Forelimb muscle (tissue), 1 donor: ENCODE data around the gene STARD7. TPM values are rescaled to one million over a fixed set of nuclear protein-coding genes. Genes with fewer than 3 reads are reported as not detected.
"Not testable (repeated sequence)": the region's sequence is repeated elsewhere in the genome, so short reads cannot be mapped to it uniquely, and the experiment has no call there.

Source experiments
- DNase-seq: peaks from one replicate; pipeline ENCODE4 v3.0.0-alpha.2; 2013; ENCODE audit warnings: low read depth
- polyA plus RNA-seq: library from polyadenylated mRNA; unstranded; fragments of 120-200 nt; gene quantifications from one replicate; pipeline ENCODE4 v1.2.1, GENCODE V29; 2013; ENCODE audit not compliant: insufficient read length

STARD7 gene
- polyA plus RNA-seq, 1 donor = 105 TPM

DNA sequence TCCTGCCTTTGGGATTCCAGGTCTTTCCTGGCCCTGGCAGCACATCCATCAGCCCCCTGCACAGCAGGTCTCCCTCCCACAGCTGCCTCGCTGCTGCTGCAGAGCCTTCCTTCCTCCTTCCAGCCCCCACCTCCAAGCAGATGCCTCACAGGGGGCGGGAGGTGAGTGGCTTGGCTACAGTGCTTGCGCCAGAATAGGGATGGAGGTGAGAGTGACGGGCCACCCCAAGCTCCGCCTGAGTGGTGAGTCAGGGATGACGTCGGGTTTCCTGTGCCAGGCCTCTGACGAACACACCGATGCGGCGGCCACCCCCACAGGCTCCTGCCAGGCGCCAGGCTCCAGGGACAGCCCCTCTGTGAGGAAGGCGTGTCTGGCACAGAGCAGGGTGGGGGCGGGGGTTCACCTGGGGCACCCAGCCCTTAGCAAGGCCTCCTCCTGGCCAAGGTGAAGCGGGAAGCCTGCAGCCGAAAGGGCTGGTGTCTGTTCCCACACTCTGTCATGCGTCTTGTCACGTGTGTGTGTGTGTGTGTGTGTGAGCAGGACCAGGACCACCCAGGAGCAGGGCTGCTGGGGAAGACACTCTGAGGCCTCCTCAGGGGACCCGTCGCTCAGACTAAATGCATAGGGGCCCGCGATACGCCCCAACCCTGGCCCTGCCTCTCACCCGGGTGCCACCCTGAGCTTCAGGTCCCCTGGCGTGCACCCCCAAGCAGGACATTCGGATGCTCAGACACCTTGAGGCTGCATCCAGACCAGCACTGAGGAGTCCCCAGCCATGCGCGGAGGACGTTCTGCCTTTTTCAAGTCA is 60.0 kb downstream of the STARD7 start:
- DNase-seq = no peak

- DNase-seq = no peak
These were observed 60.9 kb downstream of the STARD7 start for GRCh38 chr2:96147593-96148201.

DNA sequence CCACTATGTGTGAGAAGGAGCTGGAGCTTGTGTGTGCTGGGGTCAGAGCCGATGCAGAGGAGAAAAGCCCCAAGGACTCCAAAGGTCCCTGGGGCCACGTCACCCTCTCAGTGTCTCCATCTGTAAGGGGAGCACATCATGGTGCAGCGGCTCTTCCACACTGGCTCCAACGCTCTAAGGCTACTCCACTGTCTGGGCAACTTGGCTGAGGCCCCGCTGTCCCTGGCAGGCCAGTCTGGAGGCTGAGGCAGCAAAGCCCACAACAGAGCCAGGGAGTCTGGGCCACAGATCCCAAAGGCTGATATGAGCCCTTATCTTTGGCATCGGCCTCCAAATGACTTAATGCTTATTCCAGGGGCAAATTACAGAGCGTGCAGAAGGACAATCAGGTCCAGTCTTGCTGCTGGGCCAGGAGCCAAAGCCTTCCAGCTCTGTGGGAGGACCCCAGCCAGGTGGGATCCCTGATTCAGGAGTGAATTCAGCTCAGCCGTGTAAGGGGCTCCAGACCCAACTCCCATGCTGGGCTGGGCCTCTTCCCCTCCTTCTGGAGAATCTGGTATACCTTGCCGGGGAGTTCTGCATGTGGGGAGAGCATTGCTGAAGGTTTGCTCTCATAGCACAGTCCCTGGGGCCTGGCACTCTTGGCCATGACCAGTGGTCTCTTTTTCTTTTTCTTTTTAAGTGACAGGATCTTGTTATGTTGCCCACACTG is 61.6 kb downstream of the STARD7 start:
- no peak for DNase-seq

- no peak for DNase-seq
These were observed 62.3 kb downstream of the STARD7 start for GRCh38 chr2:96146153-96146880.

- DNase-seq = no peak
These were observed 62.8 kb downstream of the STARD7 start for GRCh38 chr2:96145848-96146152.

GRCh38 chr2:96145036-96145847 is 63.4 kb downstream of the STARD7 start, which contains the start of gene DUSP2:
TSS of gene DUSP2 (minus strand) at chr2:96145440. CDS start at chr2:96145354, 86 bp downstream.
- DNase-seq = no peak

- DNase-seq = no peak
These were observed 64.1 kb downstream of the STARD7 start for GRCh38 chr2:96144481-96145035.

- no peak for DNase-seq
These were observed 64.7 kb downstream of the STARD7 start for GRCh38 chr2:96143848-96144480.

DNA sequence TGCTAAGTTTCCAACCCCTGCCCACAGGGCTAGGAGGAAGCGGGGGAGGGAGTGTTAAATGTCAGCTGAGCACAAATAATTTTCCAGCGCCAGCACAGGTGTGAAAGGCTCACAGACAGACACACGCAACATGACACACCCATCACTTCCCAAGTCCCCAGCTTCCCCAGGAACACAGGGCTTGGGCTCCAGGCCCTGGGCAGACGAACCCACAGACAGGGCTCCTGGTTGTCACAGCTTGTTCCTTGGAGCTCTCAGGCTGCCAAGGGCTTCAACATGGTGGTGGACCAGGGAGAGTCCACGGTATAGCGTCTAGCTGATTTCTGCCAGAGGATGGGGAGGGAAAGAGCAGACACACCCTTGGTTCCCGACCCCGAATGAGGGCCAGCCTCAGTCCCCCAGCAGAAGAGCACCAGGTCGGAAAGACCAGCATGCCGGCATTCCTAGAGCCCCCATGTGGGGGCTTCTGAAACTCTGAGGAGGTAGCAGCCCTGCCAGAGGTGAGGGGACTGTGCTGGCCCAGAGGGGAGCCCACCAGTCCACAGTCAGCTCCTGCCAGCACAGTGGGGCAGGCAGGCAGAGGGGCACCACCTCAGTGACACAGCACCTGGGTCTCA is 65.3 kb downstream of the STARD7 start:
- DNase-seq = no peak

GRCh38 chr2:96142217-96143113 is 66.2 kb downstream of the STARD7 start:
- DNase-seq = no peak

DNA sequence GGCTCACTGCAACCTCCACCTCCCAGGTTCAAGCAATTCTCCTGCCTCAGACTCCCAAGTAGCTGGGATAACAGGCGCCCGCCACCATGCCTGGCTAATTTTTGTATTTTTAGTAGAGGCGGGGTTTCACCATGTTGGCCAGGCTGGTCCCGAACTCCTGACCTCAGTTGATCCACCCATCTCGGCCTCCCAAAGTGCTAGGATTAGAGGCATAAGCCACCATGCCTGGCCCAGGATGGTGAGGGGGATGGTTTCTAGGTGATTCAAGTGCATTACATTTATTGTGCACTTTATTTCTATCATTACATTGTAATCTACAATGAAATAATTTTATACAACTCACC is 67.0 kb downstream of the STARD7 start:
- DNase-seq = not testable (repeated sequence)

DNA sequence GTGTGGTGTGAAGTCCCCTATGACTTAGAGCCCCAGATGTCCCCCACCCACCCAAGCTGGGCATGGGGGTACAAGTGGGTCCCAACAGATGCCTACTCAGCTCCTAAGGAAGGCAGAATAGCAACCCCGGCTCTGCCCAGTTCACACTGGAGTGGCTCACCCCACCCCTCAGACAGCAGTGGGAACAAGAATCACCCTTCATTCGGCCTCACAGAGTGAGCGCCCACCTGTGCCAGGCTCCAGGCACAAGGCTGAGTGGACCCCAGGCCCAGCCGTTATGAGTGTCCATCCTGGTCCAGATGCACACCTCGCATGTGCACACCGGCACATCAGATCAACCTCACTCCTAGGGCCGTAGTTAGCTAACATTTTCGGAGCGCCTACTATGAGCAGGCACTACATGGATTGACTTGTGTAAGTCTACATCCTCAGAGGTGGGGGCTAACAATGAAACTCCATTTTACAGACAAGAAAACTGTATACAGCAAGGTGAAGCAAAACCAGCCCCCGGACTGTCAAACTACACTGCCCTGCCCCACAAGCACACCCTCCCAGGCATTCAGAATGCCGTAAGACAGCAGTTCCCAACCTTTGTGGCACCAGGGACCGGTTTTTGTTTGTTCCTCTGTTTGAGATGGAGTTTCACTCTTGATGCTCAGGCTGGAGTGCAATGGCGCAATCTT is 67.5 kb downstream of the STARD7 start:
- DNase-seq = no peak

- no peak for DNase-seq
These were observed 69.4 kb downstream of the STARD7 start for GRCh38 chr2:96139181-96139758.

- no peak for DNase-seq
These were observed 70.2 kb downstream of the STARD7 start, which contains the start of gene ASTL for GRCh38 chr2:96138179-96139145. TSS of gene ASTL (minus strand) at chr2:96138502. CDS start at chr2:96138436, 66 bp downstream.

DNA sequence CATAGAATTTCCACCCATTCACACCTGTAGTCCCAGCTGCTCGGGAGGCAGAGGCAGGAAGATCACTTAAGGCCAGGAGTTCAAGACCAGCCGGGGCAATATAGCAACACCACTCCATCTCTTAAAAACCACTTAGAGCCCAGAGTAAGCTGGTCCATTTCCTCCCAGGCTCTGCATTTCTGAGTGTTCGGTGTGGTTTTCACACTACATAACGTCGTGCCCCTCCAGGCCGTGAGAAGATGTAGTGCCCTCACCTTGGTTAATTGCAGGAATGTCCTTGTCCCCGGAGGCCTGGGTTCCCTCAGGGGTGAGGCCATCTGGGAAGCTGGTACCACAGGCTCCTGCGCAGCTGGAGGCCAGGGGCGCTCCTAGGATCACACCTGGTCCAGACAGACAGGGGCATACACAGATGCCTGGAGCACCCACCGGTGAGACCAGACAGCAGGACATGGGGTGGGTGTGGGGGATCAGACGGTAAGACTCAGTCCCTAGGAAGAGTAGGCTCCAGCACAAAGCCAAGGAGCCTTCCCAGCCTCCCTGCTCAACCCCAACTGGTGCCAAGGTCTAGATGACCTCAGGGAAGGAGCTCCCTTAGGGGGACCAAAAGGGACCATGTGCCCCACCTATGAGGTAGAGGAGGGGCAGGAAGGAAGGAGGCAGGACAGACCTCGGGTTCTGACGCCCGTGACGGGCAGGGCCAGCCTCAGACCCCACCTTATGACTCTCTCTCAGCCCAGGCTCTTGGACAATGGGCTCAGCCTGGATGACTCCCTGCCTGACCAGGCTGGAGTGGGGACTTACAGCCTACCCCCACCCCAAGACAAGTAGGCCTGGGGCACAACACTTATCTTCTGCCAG is 71.1 kb downstream of the STARD7 start:
- no peak for DNase-seq
